Activated CD4-positive, alpha-beta T cell treated with anti-CD3 and anti-CD28 coated beads, Interleukin-2, amount 50 U/mL, for 1 hour (primary cell): Measurements from ENCODE around the gene P2RX3.
"Not testable (repeated sequence)": the region's sequence is repeated elsewhere in the genome, so short reads cannot be mapped to it uniquely, and the experiment has no call there.

ENCODE experiments used
- DNase-seq: peaks from one replicate; pipeline ENCODE4 v3.0.0-alpha.2; 2020

Gene P2RX3

DNA sequence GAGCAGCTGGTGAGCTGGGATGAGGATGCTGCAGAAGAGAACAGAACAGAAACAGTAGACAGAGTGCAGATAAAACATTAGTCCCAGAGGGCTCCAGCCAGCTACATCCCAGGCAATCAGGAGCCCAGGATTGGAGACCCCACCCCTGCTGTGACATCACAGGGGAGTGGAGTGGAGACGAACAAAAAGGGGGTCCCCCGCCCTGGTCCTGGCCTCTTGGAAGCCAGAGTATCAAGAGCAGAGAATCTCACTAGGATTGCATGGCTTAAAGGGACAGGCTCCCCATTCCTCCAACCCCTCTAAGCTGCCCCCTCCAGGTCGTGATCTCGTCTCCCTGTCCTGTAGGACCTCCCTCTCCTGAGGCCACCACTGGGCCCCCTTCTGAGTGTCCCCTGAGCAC is at the start of gene P2RX3:
Gene P2RX3 (plus strand): TSS at position 211 of the 400 bp plus-strand sequence. CDS start 199 bp downstream, outside the sequence.
- no peak for DNase-seq

DNA sequence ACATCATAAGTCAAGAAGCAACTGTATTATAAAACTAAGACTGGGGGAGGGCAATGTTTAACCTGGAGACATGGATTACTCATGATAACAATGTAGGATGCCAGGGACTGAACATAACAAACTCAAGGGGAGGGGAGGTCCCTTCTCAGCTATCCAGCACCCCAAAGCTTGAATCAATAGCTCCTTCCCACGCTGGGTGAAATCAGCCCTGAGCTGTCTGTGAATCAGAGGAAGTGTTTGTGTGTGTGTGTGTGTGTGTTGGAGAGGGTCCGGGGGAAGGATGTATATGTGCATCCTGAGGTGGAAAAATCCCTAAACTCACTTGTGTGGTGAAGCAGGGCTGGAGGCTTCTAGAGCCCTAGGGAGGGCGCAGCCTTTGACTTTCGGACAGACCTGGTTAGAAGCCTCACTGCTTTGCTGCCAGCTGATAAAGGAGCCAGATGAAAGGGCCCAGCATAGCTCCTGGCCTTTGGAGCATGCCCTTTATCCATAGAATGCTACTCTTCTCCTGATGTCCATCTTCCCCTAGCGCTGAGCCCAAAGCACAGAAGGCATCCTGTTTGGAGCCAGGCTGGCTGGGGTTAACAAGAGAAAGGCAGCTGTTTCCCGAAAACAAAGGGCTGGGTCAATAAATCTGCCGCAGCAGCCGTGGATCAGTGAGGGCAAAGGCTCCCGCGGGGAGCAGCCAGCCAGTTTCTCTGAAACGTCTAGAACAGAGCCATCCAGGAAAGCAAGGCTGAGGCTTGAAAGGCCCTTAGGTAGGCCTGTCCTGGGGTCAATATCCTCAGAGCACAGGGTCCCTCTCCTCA is 49.2 kb upstream of the P2RX3 start:
- DNase-seq, result no peak

DNA sequence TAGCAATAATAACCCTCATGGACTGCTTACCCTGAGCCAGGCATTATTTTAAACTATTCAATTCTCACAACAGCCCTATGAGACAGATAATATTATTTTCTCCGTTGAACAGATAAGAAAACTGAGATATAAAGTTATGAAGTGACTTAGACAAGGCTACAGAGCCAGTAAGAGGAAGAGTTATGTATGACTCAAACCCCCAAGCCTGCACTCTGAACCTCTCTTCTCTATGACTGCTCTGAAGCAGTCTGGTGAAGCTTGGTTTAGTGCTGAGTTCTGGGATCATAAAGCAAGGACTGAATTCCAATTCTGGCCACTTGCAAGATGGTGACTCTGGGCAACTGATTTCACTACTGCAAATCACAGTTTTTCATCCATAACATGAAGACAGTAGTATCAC is 47.9 kb upstream of the P2RX3 start:
- no peak for DNase-seq

DNA sequence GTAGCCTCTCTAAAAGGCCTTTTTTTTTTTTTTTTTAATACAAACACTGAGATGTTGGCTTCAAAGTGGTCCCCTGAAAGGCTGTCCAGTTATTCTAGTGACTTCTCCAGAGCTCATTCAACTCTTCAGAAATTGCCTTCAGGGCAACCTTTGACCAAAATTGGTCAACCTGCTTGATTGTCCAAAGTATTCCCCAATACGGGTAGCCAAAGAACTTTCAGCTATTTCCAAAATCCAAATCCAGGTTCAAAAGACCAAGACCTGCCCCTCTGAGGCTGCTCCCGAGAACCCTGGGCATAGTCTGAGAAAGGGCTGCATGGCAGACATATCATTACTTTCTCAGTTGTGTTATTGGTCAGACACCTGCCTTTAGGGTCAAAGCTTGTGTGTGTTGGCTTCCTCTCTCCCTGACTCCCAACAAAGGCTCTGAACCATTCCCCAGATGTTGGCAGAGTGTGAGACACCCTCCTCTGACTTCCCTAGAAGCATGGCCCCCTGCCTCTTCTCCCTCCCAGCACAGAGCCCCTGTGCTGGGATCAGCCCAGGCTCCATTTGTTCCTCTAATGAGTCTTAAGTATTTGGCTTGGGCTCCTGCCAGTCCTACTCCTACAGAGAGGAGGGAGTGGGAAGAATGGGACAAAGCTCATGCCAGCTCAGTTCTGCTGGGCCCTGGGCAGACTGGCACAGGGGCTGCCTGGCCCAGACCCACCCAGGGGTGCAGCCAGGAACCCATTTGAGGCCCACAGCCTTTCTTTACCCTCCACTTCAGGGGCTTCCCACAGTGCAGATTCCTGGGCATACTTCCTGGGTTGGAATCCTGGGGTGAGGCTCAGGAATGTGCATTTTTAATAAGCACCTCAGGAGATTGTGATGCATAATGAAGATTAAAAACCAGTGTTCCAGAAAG is 43.7 kb upstream of the P2RX3 start:
- no peak for DNase-seq

DNA sequence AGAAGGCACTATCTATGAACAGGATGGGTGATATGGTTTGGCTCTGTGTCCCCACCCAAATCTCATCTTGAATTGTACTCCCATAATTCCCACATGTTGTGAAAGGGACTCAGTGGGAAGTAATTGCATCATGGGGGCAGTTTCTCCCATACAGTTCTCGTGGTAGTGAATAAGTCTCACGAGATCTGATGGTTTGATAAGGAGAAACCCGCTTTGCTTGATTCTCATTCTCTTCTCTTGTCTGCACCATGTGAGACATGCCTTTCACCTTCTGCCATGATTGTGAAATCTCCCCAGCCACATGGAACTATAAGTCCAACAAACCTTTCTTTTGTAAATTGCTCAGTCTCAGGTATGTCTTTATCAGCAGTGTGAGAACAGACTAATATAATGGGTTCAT is 41.9 kb upstream of the P2RX3 start:
- DNase-seq, result not testable (repeated sequence)

DNA sequence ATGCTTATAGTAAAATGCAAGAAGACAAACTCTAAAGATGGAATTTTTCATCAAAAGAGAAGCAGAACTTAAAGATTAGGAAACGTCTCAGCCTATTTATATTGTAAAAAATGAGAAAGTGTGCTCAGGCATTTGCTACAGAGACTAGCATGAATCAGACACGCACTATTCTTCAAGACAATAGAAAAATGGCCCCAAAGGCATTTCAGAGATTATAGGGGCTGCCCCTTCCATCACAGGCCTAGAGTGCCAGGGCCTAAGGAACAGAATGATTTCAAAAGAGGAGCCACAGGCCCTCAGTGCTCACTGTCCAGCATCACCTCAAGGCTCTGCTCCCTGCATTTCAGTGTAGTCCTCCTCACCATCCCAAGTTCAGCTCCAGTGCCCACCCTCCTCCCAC is 40.9 kb upstream of the P2RX3 start:
- no peak for DNase-seq

DNA sequence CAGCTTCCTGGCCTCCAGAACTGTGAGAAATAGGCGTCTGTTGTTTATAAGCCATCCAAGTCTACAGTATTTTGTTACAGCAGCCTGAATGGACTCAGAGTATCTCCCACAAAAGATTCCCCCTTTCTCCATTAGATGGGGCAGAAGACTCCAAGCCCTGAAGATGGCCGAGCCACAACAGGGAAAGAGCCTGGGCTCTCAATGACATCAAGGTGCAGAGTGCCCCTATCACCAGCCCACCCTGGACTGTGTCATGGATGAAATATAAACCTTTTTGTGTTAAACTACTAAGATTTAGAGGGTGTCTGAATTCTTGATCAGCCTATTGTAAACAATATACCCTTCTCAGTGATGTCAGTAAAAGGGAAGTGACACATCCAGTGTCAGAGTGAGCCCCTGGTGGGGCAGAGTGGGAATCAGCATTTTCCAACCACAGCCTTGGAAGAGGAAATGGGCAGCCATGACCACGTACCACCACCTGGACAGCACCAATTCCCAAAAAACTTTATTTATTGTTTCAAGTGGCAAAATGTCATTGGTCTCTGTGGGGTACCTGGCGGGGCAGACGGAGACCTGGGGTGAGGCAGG is 38.9 kb upstream of the P2RX3 start:
- DNase-seq, result no peak

DNA sequence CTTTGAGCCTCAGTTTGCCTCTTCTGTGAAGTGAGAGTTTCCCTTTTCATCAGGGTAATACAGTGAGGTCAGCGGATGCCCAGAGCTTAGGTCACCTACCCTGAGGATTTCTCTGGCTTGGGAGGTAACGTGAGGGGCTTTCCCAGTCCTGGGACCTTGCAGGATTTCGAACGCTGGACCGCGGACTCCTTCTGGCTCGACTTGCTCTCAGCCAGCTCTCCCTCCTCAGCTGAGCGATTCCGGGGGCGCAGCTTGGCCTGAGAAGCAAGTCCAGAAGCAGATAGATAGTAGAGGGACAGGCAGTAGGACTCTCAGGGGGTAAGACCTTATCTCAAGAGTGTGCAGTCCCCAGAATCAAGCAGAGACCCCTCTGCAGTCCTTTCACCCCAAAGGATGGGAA is 37.4 kb upstream of the P2RX3 start:
- no peak for DNase-seq

DNA sequence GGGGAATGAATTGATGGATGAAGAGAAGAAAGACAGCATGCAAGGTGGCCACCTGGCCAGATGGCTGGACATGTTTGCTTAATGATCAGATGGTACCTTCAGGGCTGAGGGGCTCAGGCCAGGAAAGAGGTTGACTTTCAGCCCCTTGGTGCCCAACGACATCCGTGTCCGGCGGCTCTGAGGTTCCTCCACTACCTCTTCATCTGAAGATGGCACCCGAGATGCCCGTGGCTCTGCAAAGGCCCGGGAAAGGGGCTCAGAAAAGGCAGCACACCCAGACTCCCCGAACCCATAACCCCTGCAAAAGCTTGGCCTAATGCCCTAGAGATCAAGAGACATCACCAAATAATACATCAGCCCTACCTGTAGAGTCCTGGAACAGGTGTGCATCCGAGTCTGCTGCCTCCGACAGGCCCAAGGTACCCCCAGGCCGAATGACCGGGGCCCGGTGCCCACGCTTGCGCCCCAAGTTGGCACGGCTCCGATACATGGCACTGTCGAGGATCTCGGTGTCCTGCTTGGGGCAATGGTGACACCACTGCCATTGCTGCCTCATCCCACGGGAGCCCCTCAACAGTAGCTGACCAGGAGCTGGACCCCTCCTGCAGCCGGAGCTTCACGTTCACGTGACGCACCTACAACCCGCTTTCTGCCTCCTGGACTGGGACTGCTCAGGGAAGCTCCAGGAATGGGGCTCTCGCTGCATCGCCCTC is 36.3 kb upstream of the P2RX3 start:
- no peak for DNase-seq

DNA sequence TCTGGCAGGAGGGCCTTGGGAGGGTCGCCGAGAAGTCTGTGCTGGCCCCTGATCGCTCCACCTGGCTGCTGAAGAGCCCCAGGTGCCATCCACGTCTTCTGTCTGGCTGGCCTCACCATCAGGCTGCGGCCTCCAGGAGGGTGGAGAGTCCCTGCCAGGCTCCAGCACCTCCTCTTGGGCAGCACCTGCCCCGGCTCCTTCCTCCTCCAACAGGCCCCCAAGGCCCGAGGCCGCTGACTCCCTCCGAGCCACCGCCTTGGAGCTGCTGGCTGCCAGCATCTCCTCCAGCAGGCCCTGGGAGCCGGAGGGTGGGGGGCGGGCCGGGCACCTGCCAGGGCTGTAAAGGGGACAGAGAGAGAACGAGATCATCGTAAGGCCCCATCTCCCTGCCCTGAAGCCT is 35.7 kb upstream of the P2RX3 start:
- DNase-seq, result no peak

DNA sequence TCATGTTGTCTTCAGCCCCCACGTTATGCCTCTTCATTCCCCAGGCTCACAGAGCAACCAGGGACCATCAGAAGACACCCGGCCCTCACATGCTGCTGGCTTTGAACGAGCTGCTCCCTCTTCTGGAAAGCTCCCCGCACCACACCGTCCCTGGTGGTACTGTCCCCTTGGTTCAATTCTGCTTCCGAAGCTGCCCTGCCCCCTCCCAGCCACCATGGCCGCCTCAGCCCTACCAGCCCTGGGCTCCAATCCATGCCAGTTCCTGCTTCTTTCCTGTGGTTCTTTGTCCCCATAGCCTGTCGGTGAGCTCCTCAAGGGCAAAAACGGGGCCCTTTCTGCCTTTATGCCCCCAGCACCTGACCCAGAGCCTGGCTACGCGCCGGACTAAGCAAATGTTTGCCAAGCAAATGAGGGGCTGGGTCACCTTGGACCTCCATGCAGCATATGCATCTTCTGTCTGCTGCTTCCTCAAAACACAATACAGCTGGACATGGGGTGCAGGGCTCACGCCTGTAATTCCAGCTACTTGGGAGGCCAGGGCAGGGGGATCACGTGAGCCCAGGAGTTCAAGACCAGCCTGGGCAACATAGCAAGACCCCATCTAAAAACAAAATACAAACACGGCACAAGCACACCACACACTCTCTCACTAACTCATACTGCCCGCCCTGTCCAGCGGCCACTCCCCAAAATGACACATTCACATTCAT is 34.7 kb upstream of the P2RX3 start:
- no peak for DNase-seq

DNA sequence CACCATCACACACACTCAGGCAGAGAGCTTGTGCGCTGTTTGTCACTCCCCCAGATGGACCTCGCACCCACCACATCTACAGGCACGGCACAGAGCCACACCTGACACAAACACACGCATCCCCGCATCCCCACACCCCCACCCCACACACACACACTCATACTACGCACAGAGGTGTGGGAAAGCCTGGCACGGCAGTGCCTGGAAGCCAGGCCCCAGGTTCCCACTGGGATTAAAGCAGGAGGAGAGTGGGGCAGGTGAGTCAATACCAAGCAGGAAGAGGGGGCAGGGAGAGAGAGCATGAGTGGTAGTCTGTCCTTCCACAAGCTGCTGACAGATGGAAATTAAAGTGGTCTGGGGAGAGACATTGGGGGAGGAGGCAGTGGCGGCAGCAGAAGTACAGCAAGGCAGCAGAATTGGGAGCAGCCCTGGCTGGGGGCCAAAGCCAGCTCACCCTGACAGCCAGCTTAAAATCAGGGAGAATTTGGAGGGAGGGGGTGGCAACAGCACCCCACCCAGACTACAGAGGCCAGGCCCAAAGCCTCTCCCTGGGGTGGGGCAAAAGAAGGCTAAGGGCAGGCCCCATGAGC is 34.1 kb upstream of the P2RX3 start:
- no peak for DNase-seq

DNA sequence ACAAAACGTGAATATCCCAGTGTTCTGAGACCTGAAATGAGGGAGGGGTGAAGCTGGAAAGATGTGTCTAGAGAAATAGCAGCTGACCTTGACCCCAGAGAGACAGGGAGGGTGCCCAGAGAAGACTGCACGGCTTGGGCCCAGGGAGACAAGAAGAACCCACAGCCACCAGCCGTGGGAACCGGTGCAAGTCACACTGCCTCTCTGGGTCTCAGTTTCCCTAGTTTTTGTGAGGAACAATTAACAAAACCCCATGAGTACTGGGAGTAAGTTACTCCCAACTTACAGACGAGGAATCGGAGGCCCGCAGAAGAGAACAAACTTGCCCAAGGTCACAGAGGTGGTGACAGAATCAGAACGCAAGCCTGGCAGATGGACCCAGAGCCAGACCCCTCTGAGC is 32.6 kb upstream of the P2RX3 start:
- DNase-seq, result no peak

DNA sequence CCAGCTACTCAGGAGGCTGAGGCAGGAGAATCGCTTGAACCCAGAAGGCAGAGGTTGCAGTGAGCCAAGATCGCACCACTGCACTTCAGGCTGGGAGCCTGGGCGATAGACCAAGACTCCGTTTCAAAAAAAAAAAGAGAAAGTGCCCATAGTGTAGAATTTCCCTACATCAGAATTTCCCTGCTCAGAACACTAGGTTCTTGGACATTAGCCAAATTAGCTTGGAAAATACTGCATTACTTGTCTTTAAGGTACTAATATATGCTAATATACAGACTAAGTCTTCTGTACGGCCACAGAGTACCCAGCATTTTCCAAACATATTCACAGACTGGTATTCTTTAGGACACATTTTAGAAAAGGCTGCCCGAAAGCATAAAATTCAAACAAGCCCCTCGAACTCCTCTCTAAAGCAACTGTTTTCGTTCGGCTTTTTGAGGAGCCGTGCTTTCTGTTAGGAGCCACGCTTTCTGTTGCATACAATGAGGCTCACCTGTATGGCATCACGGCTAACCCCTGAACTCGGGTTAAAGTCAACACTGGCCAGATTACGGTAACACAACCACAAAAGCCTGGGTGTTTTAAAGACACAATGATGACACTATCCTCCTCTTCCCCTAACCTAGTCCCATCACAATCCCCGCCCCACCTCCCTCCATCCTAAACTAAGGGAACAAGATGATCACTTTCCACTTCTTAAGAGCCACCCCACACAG is 31.8 kb upstream of the P2RX3 start:
- DNase-seq, result no peak

DNA sequence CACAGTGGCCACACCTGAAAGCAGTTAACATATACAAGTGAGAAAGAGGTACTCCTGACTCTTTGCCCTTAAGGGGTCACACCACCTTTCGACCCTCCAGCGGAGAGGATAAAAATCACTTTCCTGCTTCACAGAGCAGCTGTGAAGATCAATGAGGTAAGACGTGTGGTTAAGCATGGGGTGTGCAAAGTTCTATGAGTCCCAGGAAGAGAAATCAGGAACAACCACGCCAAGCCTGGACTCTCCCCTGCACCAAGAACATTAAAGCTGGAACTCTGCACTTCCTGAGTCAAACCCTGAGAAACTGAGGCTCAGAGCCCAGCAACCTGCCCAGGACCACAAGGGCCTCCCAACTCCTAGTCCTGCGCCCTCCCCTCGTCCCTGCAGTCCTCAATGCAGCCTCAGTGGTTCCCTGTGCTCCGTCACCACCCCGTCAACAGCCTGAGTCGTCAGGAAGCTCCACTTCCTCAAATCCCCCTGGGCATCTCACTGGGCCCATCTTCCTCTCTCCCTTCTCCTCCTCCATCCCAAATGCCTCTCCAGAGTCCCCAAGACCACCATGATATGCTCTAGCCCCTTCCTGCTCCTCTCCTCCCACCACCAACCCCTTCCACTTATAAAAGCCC is 31.1 kb upstream of the P2RX3 start:
- no peak for DNase-seq

DNA sequence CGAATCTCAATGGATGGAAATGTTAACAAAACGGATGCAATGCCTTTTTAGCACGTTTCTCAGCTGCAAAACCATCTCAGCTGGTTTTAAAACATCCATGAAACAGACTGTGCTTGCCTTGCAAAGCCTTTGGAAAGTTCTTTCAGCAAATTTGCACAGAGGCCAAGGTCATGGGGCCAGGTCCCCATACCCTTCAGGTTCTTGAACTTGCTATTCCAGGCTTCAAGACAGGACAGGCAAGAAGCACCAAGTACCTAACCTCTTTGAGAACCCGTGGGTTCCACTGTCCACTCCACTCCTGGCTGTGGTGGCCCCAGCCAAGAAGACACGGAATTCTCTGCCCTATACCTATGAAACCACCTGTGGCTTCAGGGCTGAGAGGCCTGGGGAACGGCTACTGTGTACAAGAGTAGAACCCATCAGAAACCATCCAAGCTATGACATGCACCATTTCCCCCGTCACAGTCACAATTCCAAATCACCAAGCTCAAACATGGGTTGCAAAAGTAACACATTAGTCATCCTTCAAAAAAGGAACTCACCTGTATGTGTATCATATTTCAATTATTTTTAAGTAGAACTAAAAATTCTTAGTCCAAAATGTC is 30.4 kb upstream of the P2RX3 start:
- DNase-seq, result no peak

DNA sequence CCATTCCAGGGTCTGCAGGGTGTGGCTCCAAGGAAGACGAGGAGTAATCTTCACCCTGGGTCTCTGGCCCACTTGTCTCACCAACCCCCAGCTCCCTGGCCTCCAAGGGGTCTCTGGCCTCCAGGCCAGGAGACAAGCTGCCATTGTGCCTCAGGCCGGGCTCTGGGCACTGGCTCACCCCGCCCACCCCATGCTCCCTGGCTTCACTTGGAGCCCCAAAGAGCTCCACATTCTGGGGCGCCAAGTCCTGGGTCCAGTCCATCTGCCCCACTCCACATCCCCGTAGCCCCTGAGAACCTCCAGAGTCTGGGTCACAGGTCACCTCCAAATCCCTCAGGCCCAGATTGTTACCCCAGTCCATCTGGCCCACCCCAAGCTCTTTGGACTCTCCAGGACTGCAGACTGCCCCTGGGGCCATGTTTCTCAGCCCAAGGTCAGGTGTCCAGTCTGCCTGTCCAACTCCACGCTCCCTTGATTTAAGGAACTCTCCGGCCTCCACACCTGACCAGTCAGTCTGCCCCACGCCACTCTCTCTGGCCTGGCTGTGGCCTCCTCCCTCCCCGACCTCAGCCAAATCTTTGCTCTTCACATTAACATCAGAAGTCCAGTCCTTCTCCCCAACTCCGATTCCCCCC is 29.6 kb upstream of the P2RX3 start:
- no peak for DNase-seq

DNA sequence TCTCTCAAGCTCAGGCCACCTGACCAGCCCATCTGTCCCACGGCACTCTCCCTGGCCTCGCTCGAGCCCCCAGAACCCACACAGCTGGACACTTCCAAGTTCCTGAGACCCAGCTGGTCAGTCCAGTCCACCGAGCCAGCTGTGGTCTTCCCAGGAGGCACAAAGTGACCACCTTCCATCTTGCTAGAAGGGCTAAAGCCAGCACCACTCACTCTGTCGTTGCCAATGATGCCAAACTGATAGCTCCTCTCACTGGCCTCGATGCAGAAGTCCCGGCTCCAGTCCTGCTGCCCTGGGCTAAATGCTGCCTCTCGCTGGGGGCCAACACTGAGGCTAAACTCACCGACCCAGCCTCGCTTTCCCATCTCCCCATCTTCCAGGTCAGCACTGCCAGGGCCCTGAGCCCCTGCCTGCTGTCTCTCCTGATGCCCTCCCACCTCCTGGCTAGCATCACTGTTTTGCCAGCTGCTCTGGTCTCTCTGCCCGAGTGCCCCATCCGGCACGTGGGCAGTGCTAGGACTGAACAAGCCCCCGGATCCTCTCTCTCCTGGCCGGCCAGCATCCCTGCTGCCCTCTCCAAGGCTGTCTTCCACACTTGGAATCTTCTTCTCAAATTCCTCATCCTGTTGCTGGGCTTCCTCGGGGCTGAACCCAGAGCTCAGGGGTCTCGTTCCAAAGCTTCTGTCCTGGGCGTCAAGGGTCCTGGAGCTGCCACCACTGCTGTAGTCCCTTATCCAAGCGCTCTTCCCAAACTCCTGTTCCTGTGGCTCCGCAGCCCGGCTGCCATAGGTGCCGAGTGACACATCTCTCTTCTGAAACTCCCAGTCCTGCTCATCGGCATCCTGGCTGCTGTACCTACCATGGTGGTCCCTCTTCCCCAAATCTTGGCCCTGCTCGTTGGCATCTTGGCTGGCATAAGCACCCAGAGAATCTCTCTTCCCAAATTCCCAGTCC is 28.8 kb upstream of the P2RX3 start:
- DNase-seq, result no peak

DNA sequence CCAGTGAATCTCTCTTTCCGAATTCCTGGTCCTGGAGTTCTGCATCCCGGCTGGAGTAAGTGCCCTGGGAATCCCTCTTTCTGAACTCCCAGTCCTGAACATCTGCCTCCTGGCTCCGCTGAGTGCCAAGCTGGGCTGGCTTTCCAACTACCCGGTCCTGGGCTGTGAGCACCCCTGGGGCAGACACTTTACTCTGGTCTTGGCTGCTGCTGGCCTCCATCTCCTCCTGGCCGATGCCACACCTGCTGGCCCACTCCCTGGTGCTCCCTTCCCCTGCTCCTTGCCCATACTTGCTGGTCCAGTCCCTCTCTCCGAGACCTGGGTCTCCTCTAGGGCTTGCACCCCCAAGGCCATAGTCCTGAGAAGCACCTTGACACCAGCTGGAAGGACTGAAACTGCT is 28.1 kb upstream of the P2RX3 start:
- DNase-seq, result no peak
